GM23248 (cell line): Measurements from ENCODE around the gene DUSP16. TPM values are rescaled to one million over a fixed set of nuclear protein-coding genes. Genes with fewer than 3 reads are reported as not detected.
"Not testable (repeated sequence)": the region's sequence is repeated elsewhere in the genome, so short reads cannot be mapped to it uniquely, and the experiment has no call there.

Source experiments
- DNase-seq: peaks from one replicate; pipeline ENCODE4 v3.0.0-alpha.2; 2015
- H2AFZ ChIP-seq: fragments of 200-600 bp; sonication (generic); 2 replicates; pipeline ENCODE4 v1.6.1; 2016; ENCODE audit warnings: antibody characterized with exemption
- H3F3A ChIP-seq: fragments of 200-600 bp; sonication (generic); 2 replicates; pipeline ENCODE4 v1.6.1; 2016; ENCODE audit warnings: mild to moderate bottlenecking, antibody characterized with exemption, mixed run types; ENCODE audit not compliant: insufficient read depth
- H3K27ac ChIP-seq: fragments of 200-600 bp; sonication (generic); 2 replicates; pipeline ENCODE4 v1.5.1; 2016; ENCODE audit warnings: mild to moderate bottlenecking
- H3K27me3 ChIP-seq: fragments of 200-600 bp; sonication (generic); replicated peaks from 2 replicates; pipeline ENCODE4 v1.6.1; 2016; ENCODE audit warnings: mild to moderate bottlenecking; ENCODE audit not compliant: insufficient read depth
- H3K36me3 ChIP-seq: fragments of 200-600 bp; sonication (generic); 2 replicates; pipeline ENCODE4 v1.6.1; 2016; ENCODE audit warnings: low read depth, mild to moderate bottlenecking
- H3K4me1 ChIP-seq: fragments of 200-600 bp; sonication (generic); 2 replicates; pipeline ENCODE4 v1.6.1; 2016; ENCODE audit warnings: mild to moderate bottlenecking; ENCODE audit not compliant: insufficient read depth
- H3K4me2 ChIP-seq: fragments of 200-600 bp; sonication (generic); one replicate; pipeline ENCODE4 v1.6.1; 2016; ENCODE audit warnings: mild to moderate bottlenecking; ENCODE audit not compliant: unreplicated experiment
- H3K4me3 ChIP-seq: fragments of 200-600 bp; sonication (generic); 2 replicates; pipeline ENCODE4 v1.5.1; 2016; ENCODE audit warnings: mild to moderate bottlenecking
- H3K79me2 ChIP-seq: fragments of 200-600 bp; sonication (generic); 2 replicates; pipeline ENCODE4 v1.6.1; 2016; ENCODE audit warnings: mild to moderate bottlenecking; ENCODE audit not compliant: insufficient read depth
- H3K9ac ChIP-seq: fragments of 200-600 bp; sonication (generic); 2 replicates; pipeline ENCODE4 v1.6.1; 2016; ENCODE audit warnings: mild to moderate bottlenecking
- H3K9me2 ChIP-seq: fragments of 200-600 bp; sonication (generic); 2 replicates; pipeline ENCODE4 v1.6.1; 2016; ENCODE audit warnings: mixed run types, mild to moderate bottlenecking, moderate library complexity; ENCODE audit not compliant: insufficient read depth
- H3K9me3 ChIP-seq: fragments of 200-600 bp; sonication (generic); one replicate; pipeline ENCODE4 v1.6.1; 2017; ENCODE audit warnings: low read depth
- H4K20me1 ChIP-seq: fragments of 200-600 bp; sonication (generic); 2 replicates; pipeline ENCODE4 v1.6.0; 2016; ENCODE audit not compliant: insufficient read depth
- EZH2 ChIP-seq: fragments of 200-600 bp; sonication (generic); IDR thresholded peaks from 2 replicates; pipeline ENCODE4 v1.6.1; 2018; ENCODE audit warnings: antibody characterized with exemption, mild to moderate bottlenecking; ENCODE audit not compliant: insufficient read depth, poor library complexity, severe bottlenecking
- EZH2phosphoT487 ChIP-seq: fragments of 200-600 bp; sonication (generic); IDR thresholded peaks from 2 replicates; pipeline ENCODE4 v1.6.1; 2018; ENCODE audit warnings: antibody characterized with exemption, moderate library complexity, mild to moderate bottlenecking, low read depth; ENCODE audit not compliant: insufficient read depth
- WGBS, 2 experiments: methylation state at CpG; one replicate each; pipeline ENCODE4 v1.1.6; 2015 to 2017; ENCODE audit warnings: low lambda C conversion rate in 2 of 2, low coverage in 1 of 2; ENCODE audit errors: missing lambda C conversion rate in 2 of 2; 5-methylcytosine and 5-hydroxymethylcytosine counted together
- in situ Hi-C: fragments of 300-500 bp; cut with MboI; formaldehyde crosslinking; loops from 2 replicates; pipeline ENCODE4 v1.15.0; 2020
- polyA plus RNA-seq: library from polyadenylated mRNA; unstranded; fragments of >200 nt; fragmentation: Nextera tagmentation; extraction: Ambion mirVana; gene quantifications from 2 replicates; pipeline ENCODE4 v1.2.1, GENCODE V29; 2016
- total RNA-seq: library from RNA; depleted of rRNA; stranded (reverse); fragments of >200 nt; shearing (Covaris generic); gene quantifications from 2 replicates; pipeline ENCODE4 v1.2.3, GENCODE V29; 2014

Gene DUSP16
- total and polyA plus RNA-seq, 2 experiments from 2014 or later, result 1.1 to 2.8 TPM

DNA sequence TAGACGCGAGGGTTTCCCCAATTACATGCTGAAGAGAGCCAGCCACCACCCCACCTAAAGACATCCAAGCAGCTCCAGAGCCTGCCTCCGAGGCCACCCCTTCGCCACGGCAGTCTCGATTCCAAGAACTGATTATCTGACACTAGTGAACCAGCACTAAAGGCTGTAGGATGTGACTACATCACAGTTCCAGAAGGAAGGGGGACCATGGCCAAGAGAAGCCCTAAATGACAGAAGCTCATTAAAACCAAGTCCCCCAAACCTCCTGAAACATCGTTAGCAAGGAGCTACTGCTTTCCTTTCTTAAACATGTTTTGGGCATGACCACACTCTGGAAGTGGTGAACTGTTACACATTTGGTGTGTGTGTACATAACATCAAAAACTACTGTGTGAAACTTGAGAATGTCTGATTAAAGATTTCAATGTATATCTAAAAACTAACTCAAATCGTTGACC lies 88.2 kb downstream of the DUSP16 start:
- no peak for DNase-seq
- H3K9me3 ChIP-seq, result no peaks in the 10 kb centered on the region
- H3K36me3 ChIP-seq, result peaks cover 6% of the 10 kb centered on the region; the same call in 1 of the 2 replicates
- no peaks in the 10 kb centered on the region for H3K9me2 ChIP-seq
- H3K9ac ChIP-seq, result no peak overlapping the region
- H3K4me2 ChIP-seq, result no peak overlapping the region
- no peaks in the 10 kb centered on the region for H4K20me1 ChIP-seq
- TF ChIP-seq EZH2phosphoT487, result no peak
- no peak for TF ChIP-seq EZH2
- H3K4me1 ChIP-seq, result no peaks in the 10 kb centered on the region
- H3K79me2 ChIP-seq, result no peaks in the 10 kb centered on the region
- H2AFZ ChIP-seq, result no peak overlapping the region
- 78 to 82% methylated on average over 8 of the region's 8 CpGs for WGBS, 2 experiments
- H3K27me3 ChIP-seq, result no peaks in the 10 kb centered on the region
- H3F3A ChIP-seq, result no peaks in the 10 kb centered on the region
- no peak overlapping the region for H3K4me3 ChIP-seq
- in situ Hi-C loops, result no loop called here
- H3K27ac ChIP-seq, result no peak overlapping the region

GRCh38 chr12:12473223-12473622 lies 89.4 kb downstream of the DUSP16 start:
- no peaks in the 10 kb centered on the region for H4K20me1 ChIP-seq
- H3K4me3 ChIP-seq, result no peak overlapping the region
- H3K9me3 ChIP-seq, result no peaks in the 10 kb centered on the region
- H3K4me1 ChIP-seq, result no peaks in the 10 kb centered on the region
- WGBS, 2 experiments, result 98% methylated on average over 4 of the region's 4 CpGs
- H3K27ac ChIP-seq, result no peak overlapping the region
- DNase-seq, result no peak
- H3K9ac ChIP-seq, result no peak overlapping the region
- H3K4me2 ChIP-seq, result no peak overlapping the region
- TF ChIP-seq EZH2 (no peak), EZH2phosphoT487 (no peak)
- H3K9me2 ChIP-seq, result no peaks in the 10 kb centered on the region
- in situ Hi-C loops, result no loop called here
- H2AFZ ChIP-seq, result no peak overlapping the region
- H3F3A ChIP-seq, result no peaks in the 10 kb centered on the region
- H3K27me3 ChIP-seq, result no peaks in the 10 kb centered on the region
- no peaks in the 10 kb centered on the region for H3K79me2 ChIP-seq
- peaks cover 6% of the 10 kb centered on the region; the same call in 1 of the 2 replicates for H3K36me3 ChIP-seq

DNA sequence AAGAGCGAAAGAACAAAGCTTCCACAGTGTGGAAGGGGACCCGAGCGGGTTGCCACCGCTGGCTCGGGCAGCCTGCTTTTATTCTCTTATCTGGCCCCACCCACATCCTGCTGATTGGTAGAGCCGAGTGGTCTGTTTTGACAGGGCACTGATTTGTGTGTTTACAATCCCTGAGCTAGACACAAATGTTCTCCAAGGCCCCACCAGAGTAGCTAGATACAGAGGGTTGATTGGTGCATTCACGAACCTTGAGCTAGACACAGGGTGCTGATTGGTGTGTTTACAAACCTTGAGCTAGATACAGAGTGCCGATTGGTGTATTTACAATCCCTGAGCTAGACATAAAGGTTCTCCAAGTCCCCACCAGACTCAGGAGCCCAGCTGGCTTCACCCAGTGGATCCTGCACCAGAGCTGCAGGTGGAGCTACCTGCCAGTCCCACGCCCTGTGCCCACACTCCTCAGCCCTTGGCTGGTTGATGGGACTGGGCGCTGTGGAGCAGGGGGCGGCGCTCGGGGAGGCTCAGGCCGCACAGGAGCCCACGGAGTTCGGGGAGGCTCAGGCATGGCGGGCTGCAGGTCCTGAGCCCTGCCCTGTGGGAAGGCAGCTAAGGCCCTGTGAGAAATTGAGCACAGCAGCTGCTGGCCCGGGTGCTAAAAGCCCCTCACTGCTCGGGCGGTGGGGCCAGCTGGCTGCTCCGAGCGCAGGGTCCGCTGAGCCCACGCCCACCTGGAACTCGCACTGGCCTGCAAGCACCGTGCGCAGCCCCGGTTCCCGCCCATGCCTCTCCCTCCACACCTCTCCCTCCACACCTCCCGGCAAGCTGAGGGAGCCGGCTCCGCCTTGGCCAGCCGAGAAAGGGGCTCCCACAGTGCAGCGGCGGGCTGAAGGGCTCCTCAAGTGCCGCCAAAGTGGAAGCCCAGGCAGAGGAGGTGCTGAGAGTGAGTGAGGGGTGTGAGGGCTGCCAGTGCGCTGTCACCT lies 90.4 kb downstream of the DUSP16 start:
- in situ Hi-C loops, H2AFZ ChIP-seq, H3K36me3 ChIP-seq, H3K27ac ChIP-seq, H3K4me2 ChIP-seq, H3K4me1 ChIP-seq, H3K9me2 ChIP-seq, H3K9ac ChIP-seq, H3F3A ChIP-seq, H3K9me3 ChIP-seq, H3K27me3 ChIP-seq, H3K4me3 ChIP-seq, H3K79me2 ChIP-seq, H4K20me1 ChIP-seq, DNase-seq: not testable (repeated sequence)
- 90 to 94% methylated on average over 35 to 37 of the region's 37 CpGs for WGBS, 2 experiments

DNA sequence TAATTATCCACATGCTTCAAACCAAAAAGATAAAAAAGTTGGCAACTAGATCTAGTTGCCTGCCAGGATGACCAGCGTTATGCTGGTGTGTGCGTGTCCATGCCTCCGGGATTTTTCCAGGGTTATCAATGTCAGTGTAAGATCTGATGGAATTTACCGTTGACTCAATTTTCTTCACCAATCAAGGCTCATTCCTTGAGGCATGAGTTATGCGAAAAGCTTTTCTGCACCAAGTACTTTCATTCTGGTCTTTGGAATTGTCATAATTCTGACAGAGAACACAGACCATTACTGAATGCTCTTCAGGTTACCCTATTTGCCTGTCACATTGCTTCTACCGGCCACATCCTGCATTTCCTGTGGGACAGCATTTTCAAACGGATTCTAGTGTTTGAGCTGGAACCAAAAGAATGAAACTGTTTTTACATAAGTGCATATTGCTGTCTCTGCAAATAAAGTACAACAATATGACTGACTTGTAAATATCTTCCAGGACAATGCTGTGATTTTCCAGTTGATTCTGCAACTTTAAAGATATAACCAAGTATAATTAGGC lies 91.8 kb downstream of the DUSP16 start:
- in situ Hi-C loops, result no loop called here
- H3K79me2 ChIP-seq, result no peaks in the 10 kb centered on the region
- H3K4me3 ChIP-seq, result no peak overlapping the region
- no peaks in the 10 kb centered on the region for H3K9me2 ChIP-seq
- no peak overlapping the region for H3K27ac ChIP-seq
- no peak overlapping the region for H2AFZ ChIP-seq
- no peaks in the 10 kb centered on the region for H3K36me3 ChIP-seq
- H3K4me1 ChIP-seq, result no peaks in the 10 kb centered on the region
- WGBS, 2 experiments, result 92 to 93% methylated on average over 7 of the region's 7 CpGs
- TF ChIP-seq EZH2, result no peak
- H3K4me2 ChIP-seq, result no peak overlapping the region
- no peaks in the 10 kb centered on the region for H3F3A ChIP-seq
- H4K20me1 ChIP-seq, result no peaks in the 10 kb centered on the region
- no peaks in the 10 kb centered on the region for H3K9me3 ChIP-seq
- no peak overlapping the region for H3K9ac ChIP-seq
- DNase-seq, result no peak
- no peaks in the 10 kb centered on the region for H3K27me3 ChIP-seq
